Gastroesophageal sphincter (tissue), 3 donors: ENCODE results near the gene HPSE.

Source experiments
- EP300 ChIP-seq: sonication (generic); formaldehyde crosslinking; IDR thresholded peaks from one replicate; pipeline ENCODE4 v1.6.1; 2017; ENCODE audit warnings: antibody characterized with exemption, mild to moderate bottlenecking
- POLR2A ChIP-seq, 2 donors: fragments of 450-650 bp; IDR thresholded peaks; one replicate each; pipeline ENCODE4 v1.6.1; 2017; ENCODE audit warnings: antibody characterized with exemption in 2 of 2, mild to moderate bottlenecking in 2 of 2, moderate library complexity in 1 of 2
- POLR2AphosphoS5 ChIP-seq: sonication (generic); formaldehyde crosslinking; IDR thresholded peaks from one replicate; pipeline ENCODE4 v1.6.1; 2017; ENCODE audit warnings: antibody characterized with exemption
- TF ChIP-seq, protein P1 (sequence below), 4 experiments: fragments of 200-600 bp in 2 of 4; fragments of 450-650 bp in 2 of 4; sonication (generic) in 1 of 4; IDR thresholded peaks; one replicate each; pipeline ENCODE4 v1.5.1; 2017 to 2019; ENCODE audit warnings: antibody characterized with exemption in 4 of 4, mild to moderate bottlenecking in 2 of 4, moderate library complexity in 2 of 4

DNA sequence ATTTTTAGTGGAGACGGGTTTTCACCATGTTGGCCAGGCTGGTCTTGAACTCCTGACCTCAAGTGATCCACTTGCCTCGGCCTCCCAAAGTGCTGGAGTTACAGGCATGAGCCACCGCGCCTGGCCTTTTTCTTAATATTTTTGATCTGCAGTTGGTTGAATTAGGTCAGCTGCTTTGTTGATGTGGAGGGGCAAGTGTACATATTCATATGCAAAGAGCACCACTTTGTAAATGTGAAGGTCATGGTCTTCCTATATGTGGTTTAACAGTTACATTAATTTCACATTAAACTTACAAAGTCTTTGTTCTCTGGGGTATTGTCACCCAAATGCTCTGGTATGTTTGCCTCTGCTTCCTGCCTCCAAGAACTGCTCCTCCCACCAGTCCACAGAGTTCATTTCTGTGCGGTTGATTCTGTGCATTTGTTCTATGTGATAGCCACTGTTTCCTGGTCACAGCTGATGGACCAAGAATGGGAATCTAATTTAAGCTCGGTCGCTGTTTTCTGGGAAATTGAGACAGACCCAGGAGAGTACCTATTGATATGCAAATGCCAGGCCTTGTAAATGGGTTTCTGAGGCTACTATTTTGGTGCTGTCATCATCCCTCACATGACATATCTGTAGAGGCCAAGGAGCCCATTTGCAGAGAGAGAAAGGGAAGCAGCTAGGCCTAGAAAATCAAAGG lies 26.9 kb upstream of the HPSE start:
- no peak for TF ChIP-seq POLR2A (IDR thresholded peaks at IDR 0.05)
- no peak for TF ChIP-seq POLR2AphosphoS5
- TF ChIP-seq, protein P1, sequence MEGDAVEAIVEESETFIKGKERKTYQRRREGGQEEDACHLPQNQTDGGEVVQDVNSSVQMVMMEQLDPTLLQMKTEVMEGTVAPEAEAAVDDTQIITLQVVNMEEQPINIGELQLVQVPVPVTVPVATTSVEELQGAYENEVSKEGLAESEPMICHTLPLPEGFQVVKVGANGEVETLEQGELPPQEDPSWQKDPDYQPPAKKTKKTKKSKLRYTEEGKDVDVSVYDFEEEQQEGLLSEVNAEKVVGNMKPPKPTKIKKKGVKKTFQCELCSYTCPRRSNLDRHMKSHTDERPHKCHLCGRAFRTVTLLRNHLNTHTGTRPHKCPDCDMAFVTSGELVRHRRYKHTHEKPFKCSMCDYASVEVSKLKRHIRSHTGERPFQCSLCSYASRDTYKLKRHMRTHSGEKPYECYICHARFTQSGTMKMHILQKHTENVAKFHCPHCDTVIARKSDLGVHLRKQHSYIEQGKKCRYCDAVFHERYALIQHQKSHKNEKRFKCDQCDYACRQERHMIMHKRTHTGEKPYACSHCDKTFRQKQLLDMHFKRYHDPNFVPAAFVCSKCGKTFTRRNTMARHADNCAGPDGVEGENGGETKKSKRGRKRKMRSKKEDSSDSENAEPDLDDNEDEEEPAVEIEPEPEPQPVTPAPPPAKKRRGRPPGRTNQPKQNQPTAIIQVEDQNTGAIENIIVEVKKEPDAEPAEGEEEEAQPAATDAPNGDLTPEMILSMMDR (IDR thresholded peaks at IDR 0.05), result no peak
- no peak for TF ChIP-seq EP300
